IMR-90 (cell line): ENCODE data around the gene RIMBP3C. TPM values are rescaled to one million over a fixed set of nuclear protein-coding genes. Genes with fewer than 3 reads are reported as not detected.
"Not testable (repeated sequence)": the region's sequence is repeated elsewhere in the genome, so short reads cannot be mapped to it uniquely, and the experiment has no call there.

Experiments
- ATAC-seq: fragments of 200-7000 bp; cut with Tn5 transposase; 2 replicates; pipeline ENCODE4 v1.9.1; 2020; ENCODE audit warnings: low read depth, mild to moderate bottlenecking, moderate library complexity
- BruUV-seq: library from RNA; stranded (reverse); fragments of 400-500 nt; replicated peaks from 2 replicates; lab custom pipeline; 2021; lab: Mats Ljungman, UMichigan
- CTCF ChIA-PET: fragments of 300-600 bp; formaldehyde crosslinking; extraction: SDS; loops from one replicate; lab custom pipeline; 2021; ENCODE audit warnings: antibody characterized with exemption; lab: Yijun Ruan, JAX
- POLR2A ChIA-PET: fragments of 300-600 bp; sonication (Branson Sonifier 250); formaldehyde crosslinking; loops from one replicate; lab custom pipeline; 2022; ENCODE audit warnings: antibody characterized with exemption; ENCODE audit not compliant: unreplicated experiment; lab: Charles Lee
- DNase-seq: peaks from one replicate; pipeline ENCODE4 v3.0.0; 2013
- H2AFZ ChIP-seq: replicated peaks from 2 replicates; pipeline ENCODE3; 2013; ENCODE audit warnings: low read length, mild to moderate bottlenecking; ENCODE audit not compliant: poor library complexity
- H2AK5ac ChIP-seq: 2 replicates; pipeline ENCODE4 v1.6.1; 2013; ENCODE audit warnings: low read depth, low read length, inconsistent platforms
- H2AK9ac ChIP-seq: replicated peaks from 2 replicates; pipeline ENCODE3; 2013; ENCODE audit warnings: mild to moderate bottlenecking, low read depth, low read length, moderate library complexity; ENCODE audit not compliant: poor library complexity
- H2BK120ac ChIP-seq: 2 replicates; pipeline ENCODE4 v1.6.1; 2013; ENCODE audit warnings: low read depth, low read length, inconsistent platforms
- H2BK15ac ChIP-seq: 3 replicates; pipeline ENCODE4 v1.6.1; 2013; ENCODE audit warnings: low read depth, low read length, inconsistent platforms
- H2BK20ac ChIP-seq: 2 replicates; pipeline ENCODE4 v1.6.1; 2013; ENCODE audit warnings: low read depth, mild to moderate bottlenecking, inconsistent platforms, low read length, moderate library complexity
- H2BK5ac ChIP-seq: 2 replicates; pipeline ENCODE4 v1.6.1; 2013; ENCODE audit warnings: mild to moderate bottlenecking, low read depth, low read length, inconsistent platforms; ENCODE audit not compliant: poor library complexity, severe bottlenecking
- H3K14ac ChIP-seq: replicated peaks from 2 replicates; pipeline ENCODE4 v1.6.1; 2013; ENCODE audit warnings: low read depth, low read length, inconsistent platforms
- H3K18ac ChIP-seq: 2 replicates; pipeline ENCODE4 v1.6.1; 2013; ENCODE audit warnings: low read depth, low read length, control low read depth
- H3K23ac ChIP-seq: 2 replicates; pipeline ENCODE4 v1.6.1; 2013; ENCODE audit warnings: low read depth, low read length, inconsistent platforms
- H3K27ac ChIP-seq: 2 replicates; pipeline ENCODE4 v1.5.1; 2013; ENCODE audit warnings: mild to moderate bottlenecking, control low read depth, low read length; ENCODE audit not compliant: insufficient read depth
- H3K27me3 ChIP-seq: 2 replicates; pipeline ENCODE4 v1.6.1; 2013; ENCODE audit warnings: low read length; ENCODE audit not compliant: control insufficient read depth, insufficient read depth
- H3K36me3 ChIP-seq: 2 replicates; pipeline ENCODE4 v1.6.1; 2013; ENCODE audit warnings: low read length, mixed read lengths; ENCODE audit not compliant: control insufficient read depth, insufficient read depth
- H3K4ac ChIP-seq: 2 replicates; pipeline ENCODE4 v1.6.1; 2013; ENCODE audit warnings: low read depth, low read length, inconsistent platforms
- H3K4me1 ChIP-seq: 2 replicates; pipeline ENCODE4 v1.6.1; 2013; ENCODE audit warnings: low read length, mixed read lengths; ENCODE audit not compliant: control insufficient read depth, insufficient read depth
- H3K4me2 ChIP-seq: 2 replicates; pipeline ENCODE4 v1.6.1; 2013; ENCODE audit warnings: low read depth, mild to moderate bottlenecking, control low read depth, low read length, moderate library complexity
- H3K4me3 ChIP-seq: 2 replicates; pipeline ENCODE4 v1.5.1; 2013; ENCODE audit warnings: low read depth, mild to moderate bottlenecking, control low read depth, low read length, moderate library complexity; ENCODE audit not compliant: insufficient read depth
- H3K56ac ChIP-seq: 2 replicates; pipeline ENCODE4 v1.6.1; 2013; ENCODE audit warnings: low read length, inconsistent platforms; ENCODE audit not compliant: insufficient read depth; ENCODE audit errors: extremely low read depth
- H3K79me1 ChIP-seq, 2 experiments: 2 replicates each; pipeline ENCODE4 v1.6.1; 2013; ENCODE audit warnings: low read length in 2 of 2, inconsistent platforms in 1 of 2, low read depth in 1 of 2
- H3K9ac ChIP-seq: 2 replicates; pipeline ENCODE4 v1.6.1; 2013; ENCODE audit warnings: low read depth, low read length, control low read depth
- H3K9me1 ChIP-seq: 2 replicates; pipeline ENCODE4 v1.6.1; 2013; ENCODE audit warnings: low read length, inconsistent platforms; ENCODE audit not compliant: insufficient read depth
- H3K9me3 ChIP-seq: 2 replicates; pipeline ENCODE4 v1.6.1; 2013; ENCODE audit warnings: low read length; ENCODE audit not compliant: control insufficient read depth, insufficient read depth
- H4K20me1 ChIP-seq: 2 replicates; pipeline ENCODE4 v1.6.1; 2013; ENCODE audit warnings: low read length, inconsistent platforms; ENCODE audit not compliant: insufficient read depth
- H4K5ac ChIP-seq: 2 replicates; pipeline ENCODE4 v1.6.1; 2013; ENCODE audit warnings: mild to moderate bottlenecking, low read depth, low read length, control low read depth
- H4K8ac ChIP-seq, 2 experiments: 2 replicates each; pipeline ENCODE4 v1.6.1; 2013; ENCODE audit warnings: low read depth in 2 of 2, low read length in 2 of 2, control low read depth in 1 of 2, inconsistent platforms in 1 of 2
- H4K91ac ChIP-seq: 2 replicates; pipeline ENCODE4 v1.6.1; 2013; ENCODE audit warnings: low read depth, low read length, inconsistent platforms; ENCODE audit not compliant: insufficient read depth
- WGBS, 2 experiments: methylation state at CpG; one replicate each; pipeline versions ENCODE4 v1.1.5 to v1.1.7; 2013; ENCODE audit warnings: missing lambda C conversion rate in 2 of 2; ENCODE audit not compliant: insufficient read length in 1 of 2; ENCODE audit errors: extremely low coverage in 2 of 2; 5-methylcytosine and 5-hydroxymethylcytosine counted together
- dilution Hi-C: fragments of 300-500 bp; cut with HindIII; formaldehyde crosslinking; loops from one replicate; pipeline ENCODE4 v1.14.3; 2018; ENCODE audit warnings: low sequenced_read_pairs; ENCODE audit not compliant: unreplicated experiment
- in situ Hi-C: fragments of 300-500 bp; cut with MboI; formaldehyde crosslinking; loops from 3 replicates; pipeline ENCODE4 v1.14.3; 2019; ENCODE audit warnings: low sequenced_read_pairs, inconsistent platforms, mixed read lengths
- intact Hi-C: fragments of 100-400 bp; cut with micrococcal nuclease; formaldehyde crosslinking; loops from 2 replicates; pipeline ENCODE4 v1.10.0; 2022
- polyA plus RNA-seq, 3 experiments: library from polyadenylated mRNA; depleted of rRNA; stranded (reverse); fragments of >200 nt; gene quantifications; 2 replicates each; pipeline ENCODE4 v1.2.3, GENCODE V29; 2012; ENCODE audit warnings: low replicate concordance in 1 of 3
- total RNA-seq: library from RNA; depleted of rRNA; stranded (reverse); fragments of >200 nt; gene quantifications from 2 replicates; pipeline ENCODE4 v1.2.3, GENCODE V29; 2012

The RIMBP3C gene
- total and polyA plus RNA-seq, 2 of the 4 experiments (the other 2 are of a cell fraction), result 0.05 to 0.36 TPM

- H2BK120ac ChIP-seq, H4K8ac ChIP-seq, H2AK9ac ChIP-seq, H3K79me1 ChIP-seq, H3K9ac ChIP-seq, H3K27me3 ChIP-seq, H2BK15ac ChIP-seq, H3K4me1 ChIP-seq, H3K14ac ChIP-seq, ATAC-seq, H4K5ac ChIP-seq, in situ Hi-C loops, H3K4me2 ChIP-seq, H3K56ac ChIP-seq, POLR2A ChIA-PET, H3K23ac ChIP-seq, intact Hi-C loops, H3K18ac ChIP-seq, H2BK20ac ChIP-seq, DNase-seq, H3K27ac ChIP-seq, H3K9me1 ChIP-seq, H2AK5ac ChIP-seq, CTCF ChIA-PET, H3K4me3 ChIP-seq, H2BK5ac ChIP-seq, H4K20me1 ChIP-seq, H2AFZ ChIP-seq, H3K9me3 ChIP-seq, H3K36me3 ChIP-seq, H4K91ac ChIP-seq, dilution Hi-C loops, H3K4ac ChIP-seq: not testable (repeated sequence)
- BruUV-seq, result TSS peak; percentile 36
- no CpG with 5 or more reads among the region's 16 CpGs for WGBS, 2 experiments
These were observed 51.4 kb downstream of the RIMBP3C start for GRCh38 chr22:21499623-21500506.

- not testable (repeated sequence) for DNase-seq
These were observed 52.8 kb downstream of the RIMBP3C start for GRCh38 chr22:21498489-21498888.

More at GRCh38 chr22:21498489-21498888, 52.8 kb downstream of the RIMBP3C start:
- H2BK15ac ChIP-seq, H3K56ac ChIP-seq, H3K4me3 ChIP-seq, ATAC-seq, H2AK9ac ChIP-seq, H3K9me1 ChIP-seq, H3K9me3 ChIP-seq, H2AFZ ChIP-seq, CTCF ChIA-PET, H4K5ac ChIP-seq, H3K18ac ChIP-seq, H3K27me3 ChIP-seq, H3K9ac ChIP-seq, BruUV-seq, H3K4me2 ChIP-seq, H2BK20ac ChIP-seq, H3K14ac ChIP-seq, H3K4ac ChIP-seq, dilution Hi-C loops, H4K20me1 ChIP-seq, H2BK120ac ChIP-seq, H3K36me3 ChIP-seq, H3K27ac ChIP-seq, H3K79me1 ChIP-seq, H2BK5ac ChIP-seq, intact Hi-C loops, H3K4me1 ChIP-seq, H2AK5ac ChIP-seq, H4K91ac ChIP-seq, in situ Hi-C loops, H3K23ac ChIP-seq, H4K8ac ChIP-seq, POLR2A ChIA-PET: not testable (repeated sequence)
- no CpG with 5 or more reads among the region's 7 CpGs for WGBS, 2 experiments
